Measurements from ENCODE around the gene CBS. TPM values are rescaled to one million over a fixed set of nuclear protein-coding genes. Genes with fewer than 3 reads are reported as not detected.
"Not testable (repeated sequence)": the region's sequence is repeated elsewhere in the genome, so short reads cannot be mapped to it uniquely, and the experiment has no call there.

Gene CBS
- total RNA-seq, 1 donor: not detected

GRCh38 chr21:43043291-43043690 is 32.3 kb downstream of the CBS start:
- H3K27me3 ChIP-seq (ENCODE audit: insufficient read depth, low read length); H3K4me1 ChIP-seq (ENCODE audit: insufficient read depth, low read length); H3K9me3 ChIP-seq (ENCODE audit: low read depth, low read length); H3K4me3 ChIP-seq (ENCODE audit: low read length): not testable (repeated sequence)

- H3K4me3 ChIP-seq (ENCODE audit: low read length); H3K27me3 ChIP-seq (ENCODE audit: insufficient read depth, low read length); H3K9me3 ChIP-seq (ENCODE audit: low read depth, low read length); H3K4me1 ChIP-seq (ENCODE audit: insufficient read depth, low read length): not testable (repeated sequence)
Measured at GRCh38 chr21:43042169-43042568, 33.5 kb downstream of the CBS start.

GRCh38 chr21:43038659-43039044 is 37.0 kb downstream of the CBS start:
- H3K27me3 ChIP-seq (ENCODE audit: insufficient read depth, low read length); H3K4me3 ChIP-seq (ENCODE audit: low read length); H3K4me1 ChIP-seq (ENCODE audit: insufficient read depth, low read length); H3K9me3 ChIP-seq (ENCODE audit: low read depth, low read length): not testable (repeated sequence)

GRCh38 chr21:43037918-43038658 is 37.5 kb downstream of the CBS start:
- H3K9me3 ChIP-seq (ENCODE audit: low read depth, low read length); H3K27me3 ChIP-seq (ENCODE audit: insufficient read depth, low read length); H3K4me3 ChIP-seq (ENCODE audit: low read length); H3K4me1 ChIP-seq (ENCODE audit: insufficient read depth, low read length): not testable (repeated sequence)

GRCh38 chr21:43036889-43037288 is 38.7 kb downstream of the CBS start:
- H3K4me3 ChIP-seq (ENCODE audit: low read length); H3K27me3 ChIP-seq (ENCODE audit: insufficient read depth, low read length); H3K9me3 ChIP-seq (ENCODE audit: low read depth, low read length); H3K4me1 ChIP-seq (ENCODE audit: insufficient read depth, low read length): not testable (repeated sequence)

GRCh38 chr21:43034826-43035225 is 40.8 kb downstream of the CBS start:
- Histone ChIP-seq H3K4me3 (ENCODE audit: low read length) (no peak overlapping the region), H3K4me1 (ENCODE audit: insufficient read depth, low read length) (no peaks in the 10 kb centered on the region), H3K27me3 (ENCODE audit: insufficient read depth, low read length) (no peaks in the 10 kb centered on the region), H3K9me3 (ENCODE audit: low read depth, low read length) (no peaks in the 10 kb centered on the region)

GRCh38 chr21:43034101-43034500 is 41.5 kb downstream of the CBS start:
- Histone ChIP-seq H3K27me3 (ENCODE audit: insufficient read depth, low read length) (no peaks in the 10 kb centered on the region), H3K4me3 (ENCODE audit: low read length) (no peak overlapping the region), H3K4me1 (ENCODE audit: insufficient read depth, low read length) (no peaks in the 10 kb centered on the region), H3K9me3 (ENCODE audit: low read depth, low read length) (no peaks in the 10 kb centered on the region)

GRCh38 chr21:43031121-43031619 is 44.5 kb downstream of the CBS start:
- no peaks in the 10 kb centered on the region for H3K9me3 ChIP-seq (ENCODE audit: low read depth, low read length)
- H3K27me3 ChIP-seq (ENCODE audit: insufficient read depth, low read length): no peaks in the 10 kb centered on the region
- no peak overlapping the region for H3K4me3 ChIP-seq (ENCODE audit: low read length)
- H3K4me1 ChIP-seq (ENCODE audit: insufficient read depth, low read length): no peaks in the 10 kb centered on the region

- no peaks in the 10 kb centered on the region for H3K27me3 ChIP-seq (ENCODE audit: insufficient read depth, low read length)
- H3K4me1 ChIP-seq (ENCODE audit: insufficient read depth, low read length): no peaks in the 10 kb centered on the region
- no peaks in the 10 kb centered on the region for H3K9me3 ChIP-seq (ENCODE audit: low read depth, low read length)
- H3K4me3 ChIP-seq (ENCODE audit: low read length): no peak overlapping the region
Measured at GRCh38 chr21:43029785-43030184, 45.9 kb downstream of the CBS start.

- Histone ChIP-seq H3K4me3 (ENCODE audit: low read length) (no peak overlapping the region), H3K27me3 (ENCODE audit: insufficient read depth, low read length) (no peaks in the 10 kb centered on the region), H3K9me3 (ENCODE audit: low read depth, low read length) (no peaks in the 10 kb centered on the region), H3K4me1 (ENCODE audit: insufficient read depth, low read length) (no peaks in the 10 kb centered on the region)
Measured at GRCh38 chr21:43027846-43028731, 47.5 kb downstream of the CBS start.

- H3K27me3 ChIP-seq (ENCODE audit: insufficient read depth, low read length): no peaks in the 10 kb centered on the region
- no peaks in the 10 kb centered on the region for H3K9me3 ChIP-seq (ENCODE audit: low read depth, low read length)
- H3K4me3 ChIP-seq (ENCODE audit: low read length): no peak overlapping the region
- H3K4me1 ChIP-seq (ENCODE audit: insufficient read depth, low read length): no peaks in the 10 kb centered on the region
Measured at GRCh38 chr21:43025636-43026180, 49.9 kb downstream of the CBS start.

GRCh38 chr21:43024439-43025136 is 51.0 kb downstream of the CBS start:
- no peaks in the 10 kb centered on the region for H3K9me3 ChIP-seq (ENCODE audit: low read depth, low read length)
- no peaks in the 10 kb centered on the region for H3K4me1 ChIP-seq (ENCODE audit: insufficient read depth, low read length)
- no peak overlapping the region for H3K4me3 ChIP-seq (ENCODE audit: low read length)
- H3K27me3 ChIP-seq (ENCODE audit: insufficient read depth, low read length): no peaks in the 10 kb centered on the region

GRCh38 chr21:43023175-43023574 is 52.5 kb downstream of the CBS start:
- H3K9me3 ChIP-seq (ENCODE audit: low read depth, low read length): no peaks in the 10 kb centered on the region
- no peak overlapping the region for H3K4me3 ChIP-seq (ENCODE audit: low read length)
- H3K27me3 ChIP-seq (ENCODE audit: insufficient read depth, low read length): no peaks in the 10 kb centered on the region
- H3K4me1 ChIP-seq (ENCODE audit: insufficient read depth, low read length): no peaks in the 10 kb centered on the region

- Histone ChIP-seq H3K27me3 (ENCODE audit: insufficient read depth, low read length) (no peaks in the 10 kb centered on the region), H3K4me1 (ENCODE audit: insufficient read depth, low read length) (no peaks in the 10 kb centered on the region), H3K9me3 (ENCODE audit: low read depth, low read length) (no peaks in the 10 kb centered on the region), H3K4me3 (ENCODE audit: low read length) (no peak overlapping the region)
Measured at GRCh38 chr21:43021756-43022600, 53.7 kb downstream of the CBS start.
